Placental pericyte (primary cell): Measurements from ENCODE around the gene ACSBG1. TPM values are rescaled to one million over a fixed set of nuclear protein-coding genes. Genes with fewer than 3 reads are reported as not detected.

Experiments used
- total RNA-seq: library from RNA; depleted of rRNA; stranded (reverse); fragments of >200 nt; gene quantifications from 2 replicates; pipeline ENCODE4 v1.2.3, GENCODE V29; 2012

ACSBG1 gene
- not detected in 2 replicates for total RNA-seq

GRCh38 chr15:78234515-78235040, at the start of gene ACSBG1:
ACSBG1 (minus strand) TSS chr15:78234565; CDS start chr15:78234501, 64 bp downstream.

GRCh38 chr15:78264304-78265136, 30.2 kb upstream of the ACSBG1 start, which contains the start of gene DNAJA4:
DNAJA4 (plus strand) TSS chr15:78264562; CDS start chr15:78264764, 202 bp downstream.

GRCh38 chr15:78149068-78149804, 85.1 kb downstream of the ACSBG1 start, which contains the start of gene IDH3A:
IDH3A (plus strand) TSS chr15:78149362; CDS start chr15:78149404, 42 bp downstream.

GRCh38 chr15:78131295-78132061, 102.9 kb downstream of the ACSBG1 start, which contains the start of gene CIB2:
CIB2 (minus strand) TSS chr15:78131445; CDS start chr15:78131215, 230 bp downstream.

Other genes starting within 250 kb of the ACSBG1 start
- gene TBC1D2B, start 156.9 kb downstream of the ACSBG1 start, total RNA-seq: 22.3 and 45.0 TPM in 2 replicates
- not detected in 2 replicates for gene SH2D7, start 142.0 kb downstream of the ACSBG1 start, total RNA-seq
- 2.4 and 3.0 TPM in 2 replicates for gene CIB2, start 103.1 kb downstream of the ACSBG1 start, total RNA-seq
- gene IDH3A, start 85.2 kb downstream of the ACSBG1 start, total RNA-seq: 56.5 and 60.4 TPM in 2 replicates
- 1.8 and 1.9 TPM in 2 replicates for gene DNAJA4, start 30.0 kb upstream of the ACSBG1 start, total RNA-seq
- gene SKIC8, start 65.0 kb upstream of the ACSBG1 start, total RNA-seq: 67.8 and 67.9 TPM in 2 replicates
- gene CRABP1, start 105.8 kb upstream of the ACSBG1 start, total RNA-seq: not detected in 2 replicates
- 24.1 and 24.8 TPM in 2 replicates for gene IREB2, start 203.7 kb upstream of the ACSBG1 start, total RNA-seq